GM19468 (cell line): ENCODE measurements around the gene HNRNPA1.
"Not testable (repeated sequence)": the region's sequence is repeated elsewhere in the genome, so short reads cannot be mapped to it uniquely, and the experiment has no call there.

Experiments
- ATAC-seq: cut with Tn5 transposase; IDR thresholded peaks from one replicate; pipeline ENCODE4 v1.9.1; 2021; ENCODE audit warnings: mild to moderate bottlenecking, moderate library complexity, moderate number of reproducible peaks; ENCODE audit not compliant: unreplicated experiment; ENCODE audit errors: extremely low read depth

Gene HNRNPA1

GRCh38 chr12:54272214-54272613 is 8.3 kb upstream of the HNRNPA1 start:
- no peak for ATAC-seq

GRCh38 chr12:54273981-54274380 is 6.5 kb upstream of the HNRNPA1 start:
- ATAC-seq, result no peak

- no peak for ATAC-seq
Observed at GRCh38 chr12:54276368-54276767, 4.2 kb upstream of the HNRNPA1 start.

- no peak for ATAC-seq
Observed at GRCh38 chr12:54277823-54278276, 2.7 kb upstream of the HNRNPA1 start.

GRCh38 chr12:54279227-54279631 is 1.3 kb upstream of the HNRNPA1 start:
- ATAC-seq, result no peak

- peak; percentile 84 for ATAC-seq
Observed at GRCh38 chr12:54279632-54280467, 676 bp upstream of the HNRNPA1 start, which contains the start of gene CBX5. Gene CBX5, minus strand, starts transcription at chr12:54280122. Its CDS starts 22,472 bp downstream, at chr12:54257650.

- not testable (repeated sequence) for ATAC-seq
Observed at GRCh38 chr12:54281261-54281638, 724 bp downstream of the HNRNPA1 start.

GRCh38 chr12:54281694-54282093 is 1.2 kb downstream of the HNRNPA1 start:
- not testable (repeated sequence) for ATAC-seq

- ATAC-seq, result no peak
Observed at GRCh38 chr12:54282949-54283593, 2.5 kb downstream of the HNRNPA1 start.

GRCh38 chr12:54284070-54284780 is 3.7 kb downstream of the HNRNPA1 start:
- not testable (repeated sequence) for ATAC-seq

GRCh38 chr12:54285150-54286041 is 4.9 kb downstream of the HNRNPA1 start:
- ATAC-seq, result no peak

- no peak for ATAC-seq
Observed at GRCh38 chr12:54286042-54287030, 5.8 kb downstream of the HNRNPA1 start.

GRCh38 chr12:54287261-54288157 is 7.0 kb downstream of the HNRNPA1 start:
- no peak for ATAC-seq

- no peak for ATAC-seq
Observed at GRCh38 chr12:54292083-54292930, 11.8 kb downstream of the HNRNPA1 start.

GRCh38 chr12:54292931-54293241 is 12.4 kb downstream of the HNRNPA1 start:
- no peak for ATAC-seq

- no peak for ATAC-seq
Observed at GRCh38 chr12:54294152-54294952, 13.8 kb downstream of the HNRNPA1 start.
